NCI-H2029 (cell line): ENCODE results near the gene ALCAM.

ENCODE experiments used
- DNase-seq: peaks from one replicate; lab custom pipeline; 2025; lab: John Stamatoyannopoulos, UW

Gene ALCAM

DNA sequence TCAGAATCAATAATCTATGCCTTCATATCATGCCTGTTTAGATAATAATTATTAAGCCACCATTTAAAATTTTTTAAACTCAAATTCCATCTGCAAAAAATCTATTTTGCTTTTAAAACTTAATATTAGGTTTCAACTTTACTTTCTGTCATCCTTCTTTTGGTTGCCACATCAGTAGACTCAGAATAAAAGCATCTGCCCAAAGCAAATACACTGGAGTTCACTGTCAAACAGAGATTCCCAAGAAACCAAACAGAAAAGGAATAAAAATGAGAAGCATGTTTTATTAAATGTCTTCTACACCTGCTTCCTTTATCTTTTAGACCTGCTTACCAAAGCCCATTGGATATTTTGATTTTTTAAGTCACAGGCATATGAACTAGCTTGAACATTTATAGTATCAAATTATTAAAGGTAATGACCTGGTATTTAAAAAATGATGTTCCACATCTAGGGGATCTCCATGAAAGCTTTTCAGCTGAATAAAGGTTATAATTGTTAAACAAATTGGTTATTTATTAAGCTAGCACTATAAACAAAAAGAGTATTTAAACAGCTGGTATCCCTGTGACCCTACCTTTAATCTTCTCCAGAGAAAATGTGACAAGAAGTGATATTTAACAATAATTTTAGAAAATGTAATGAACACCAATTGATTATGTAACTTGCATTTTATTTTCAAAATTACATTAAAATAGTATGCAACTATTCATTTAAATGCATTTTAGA, 62.5 kb downstream of the ALCAM start:
- no peak for DNase-seq

DNA sequence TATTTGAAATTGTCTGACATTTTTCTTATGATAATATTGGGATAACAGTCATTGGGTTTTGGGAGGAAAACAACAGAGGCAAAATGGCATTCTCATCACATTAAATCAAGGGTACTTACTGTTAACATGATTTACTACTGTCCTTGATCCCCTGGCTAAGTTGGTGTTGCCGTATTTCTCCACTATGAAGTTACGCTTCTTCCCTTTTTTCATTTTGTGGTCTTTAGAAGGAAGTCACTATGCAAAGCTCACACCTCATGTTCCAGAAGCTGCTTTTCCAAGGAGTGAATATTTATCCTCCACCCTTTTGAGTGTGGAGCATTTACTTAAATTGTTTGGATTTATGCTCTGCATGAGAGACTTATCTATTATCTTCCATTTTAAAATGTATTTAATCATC, 63.7 kb downstream of the ALCAM start:
- no peak for DNase-seq

DNA sequence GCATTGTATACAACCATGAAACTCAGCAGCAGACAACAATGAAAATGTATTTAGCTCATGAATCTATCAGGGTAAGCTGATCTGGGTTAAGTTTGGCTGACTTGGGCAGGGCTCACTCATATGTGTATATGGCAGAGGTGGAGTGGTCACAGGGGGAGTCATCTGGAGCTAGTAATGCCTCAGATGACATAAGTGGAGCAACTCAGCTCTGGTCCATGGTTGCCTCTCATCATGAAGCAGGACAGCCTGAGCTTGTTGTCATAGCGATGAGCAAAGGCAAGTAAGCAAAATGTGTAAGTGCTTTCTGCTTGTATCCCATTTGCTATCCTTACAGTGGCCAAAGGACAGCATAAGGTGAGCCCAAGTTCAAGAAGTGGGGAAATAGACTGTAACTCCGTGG, 64.5 kb downstream of the ALCAM start:
- no peak for DNase-seq

DNA sequence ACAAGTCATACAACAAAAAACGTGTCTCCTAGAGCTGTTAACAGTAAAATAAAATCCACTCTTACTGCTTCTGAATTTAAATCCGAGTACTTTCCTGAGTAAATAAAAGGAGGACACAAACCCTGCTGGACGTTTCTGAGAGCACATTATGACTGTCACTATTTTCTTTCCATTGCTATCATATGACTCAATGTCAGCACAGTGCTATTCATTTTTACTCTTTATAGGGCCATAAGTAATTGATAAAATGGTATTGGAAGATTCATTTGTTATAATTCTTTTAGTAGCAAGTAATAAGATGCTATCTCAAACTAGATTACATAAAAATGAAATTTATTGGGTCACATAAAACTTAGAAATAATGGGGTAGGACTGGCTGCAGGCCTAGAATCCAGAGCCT, 68.6 kb downstream of the ALCAM start:
- no peak for DNase-seq

DNA sequence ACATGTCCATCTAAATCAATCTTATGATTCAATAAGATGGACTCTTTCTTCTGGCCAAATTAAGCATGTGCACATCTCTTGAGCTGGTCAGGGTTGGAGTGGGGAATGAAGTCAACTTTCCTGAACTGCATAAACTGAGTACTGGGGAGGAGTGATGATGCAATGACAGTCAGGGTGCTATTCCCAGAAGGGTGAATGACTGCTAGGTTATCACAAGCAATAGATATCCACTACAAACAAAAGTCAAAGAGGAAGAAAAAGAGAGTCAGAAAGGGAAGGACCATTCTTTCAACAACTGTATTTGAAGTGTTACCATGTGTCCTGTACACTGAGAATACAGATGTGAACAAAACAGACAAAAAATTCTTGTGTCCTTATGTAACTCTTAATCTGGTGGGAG, 70.0 kb downstream of the ALCAM start:
- no peak for DNase-seq

DNA sequence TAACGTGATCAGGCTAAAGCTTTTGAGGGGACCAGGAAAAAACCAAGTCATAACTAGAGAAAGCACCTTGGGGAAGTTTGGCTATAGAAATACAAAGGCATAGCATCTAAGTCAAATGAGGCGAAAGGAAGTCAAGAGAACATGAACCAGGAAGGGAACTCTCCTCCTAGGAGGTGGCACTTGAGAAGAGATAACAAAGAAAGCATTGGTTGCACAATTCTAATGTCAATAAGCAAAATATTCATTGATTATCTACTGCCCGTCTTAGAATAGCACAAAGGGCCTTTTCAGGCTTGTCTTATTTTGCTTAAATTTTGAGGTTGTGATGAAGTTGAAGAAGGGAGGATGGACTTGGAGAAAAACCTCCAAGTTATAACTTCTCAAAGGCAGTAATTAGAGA, 73.4 kb downstream of the ALCAM start:
- no peak for DNase-seq

DNA sequence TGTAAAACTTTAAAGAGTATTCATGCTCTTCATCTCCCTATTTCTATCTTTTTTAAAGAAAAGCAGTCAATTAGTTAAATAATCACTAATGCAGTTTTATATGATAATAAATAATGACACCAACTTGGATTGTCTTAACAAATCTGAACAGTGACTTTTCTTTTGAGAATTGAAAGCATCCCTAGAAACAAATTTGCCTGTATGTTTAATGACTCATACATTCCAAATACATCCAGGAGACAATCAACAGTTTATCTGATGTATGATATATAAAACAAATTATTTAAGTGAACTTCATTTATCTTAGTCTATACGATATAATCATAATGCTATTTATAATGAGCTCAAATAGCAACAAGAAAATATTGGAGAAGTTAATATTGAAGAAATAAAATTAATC, 78.0 kb downstream of the ALCAM start:
- DNase-seq: no peak

DNA sequence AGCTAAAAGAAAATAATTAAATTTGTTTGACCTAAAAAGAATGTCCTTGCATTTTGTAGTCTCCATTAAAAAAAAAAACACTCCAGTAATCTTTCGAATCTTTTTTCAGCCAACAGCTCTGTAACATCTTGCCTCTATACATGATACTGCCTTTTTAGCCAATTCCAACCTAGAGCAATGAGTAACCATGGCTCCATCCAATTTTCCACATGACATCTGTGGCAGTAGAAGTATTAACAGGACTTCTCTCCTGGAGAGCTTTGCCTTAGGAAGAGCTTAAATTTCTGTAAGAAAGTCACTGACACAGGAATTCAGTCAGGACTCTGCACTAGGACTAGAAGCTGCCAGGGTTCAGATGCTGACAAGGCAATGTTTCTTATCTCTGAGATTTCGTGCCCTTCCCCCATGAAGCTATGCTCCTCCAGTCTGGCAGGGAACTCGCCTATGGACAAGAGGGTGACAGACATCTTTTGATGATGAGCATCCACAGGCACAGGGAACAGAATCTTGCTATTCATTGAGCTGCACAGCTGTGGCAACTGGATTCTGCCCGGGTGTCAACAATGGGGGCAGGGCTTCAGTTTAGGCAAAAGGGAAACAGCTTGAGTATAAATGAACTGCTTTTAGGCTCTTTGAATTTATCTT, 81.8 kb downstream of the ALCAM start:
- no peak for DNase-seq

DNA sequence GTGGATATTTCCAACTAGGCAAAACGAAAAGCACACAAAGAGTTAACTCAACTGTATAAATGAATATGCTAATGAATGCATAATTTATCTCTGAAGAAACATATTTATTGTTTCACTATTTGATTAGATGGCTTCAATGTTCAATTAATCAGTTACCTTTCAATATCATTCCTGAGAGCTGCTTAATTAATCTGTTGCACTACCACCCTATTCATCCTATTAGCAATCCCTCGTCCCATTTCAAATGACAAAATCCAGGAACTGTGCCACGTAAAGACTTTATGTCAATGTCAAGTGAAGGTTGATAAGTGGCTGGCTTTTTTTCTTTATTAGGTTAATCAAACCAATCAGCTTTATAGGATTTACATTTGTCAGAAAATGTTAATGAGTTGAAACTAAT, 82.7 kb downstream of the ALCAM start:
- DNase-seq: no peak

DNA sequence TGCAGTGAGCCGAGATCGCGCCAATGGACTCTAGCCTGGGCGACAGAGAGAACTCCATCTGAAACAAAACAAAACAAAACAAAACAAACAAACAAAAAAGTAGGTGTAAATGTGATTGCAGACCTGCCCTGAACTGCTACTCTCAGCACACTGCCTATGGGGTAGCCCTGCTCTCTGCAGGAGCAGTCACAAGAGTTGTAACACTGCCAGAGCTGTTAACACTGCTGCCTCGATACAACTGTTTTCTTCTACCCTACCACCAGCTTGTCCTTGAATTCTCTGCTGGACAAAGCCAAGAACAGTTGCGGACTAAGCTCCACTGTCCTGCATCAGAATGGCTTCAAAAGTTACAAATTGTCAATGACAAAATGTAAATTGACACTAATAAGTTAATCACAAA, 89.3 kb downstream of the ALCAM start:
- no peak for DNase-seq

DNA sequence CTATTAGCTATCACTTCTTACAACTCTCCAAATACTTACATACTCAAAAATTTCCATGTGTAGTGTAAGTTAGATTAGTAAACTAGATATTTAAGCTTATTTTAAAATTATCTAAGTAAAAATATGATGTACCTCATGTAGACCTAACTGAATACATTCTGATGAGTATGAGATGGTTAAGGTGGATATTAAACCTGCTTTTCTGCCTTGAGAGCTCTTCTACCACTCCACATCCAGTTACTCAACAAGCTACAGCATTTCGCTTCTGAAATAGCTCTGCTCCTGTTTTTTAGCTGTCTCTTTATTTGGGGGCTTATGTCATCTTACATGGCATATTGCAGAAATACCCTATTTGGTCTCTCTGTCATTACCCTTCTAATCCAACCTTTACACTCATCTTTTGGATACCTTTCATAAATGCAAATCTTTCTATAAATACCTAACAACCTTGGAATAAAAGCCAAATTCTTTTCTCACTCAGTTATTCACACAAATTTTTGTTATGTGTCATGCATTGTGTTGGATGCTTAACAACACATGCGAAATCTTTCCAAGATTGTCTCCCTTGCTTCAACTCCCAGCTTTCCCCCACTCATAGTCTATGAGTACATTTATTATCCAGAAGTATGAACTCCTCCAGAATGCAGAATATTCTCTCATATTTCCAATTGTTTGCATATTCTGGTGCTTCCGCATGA, 92.0 kb downstream of the ALCAM start:
- DNase-seq: no peak

DNA sequence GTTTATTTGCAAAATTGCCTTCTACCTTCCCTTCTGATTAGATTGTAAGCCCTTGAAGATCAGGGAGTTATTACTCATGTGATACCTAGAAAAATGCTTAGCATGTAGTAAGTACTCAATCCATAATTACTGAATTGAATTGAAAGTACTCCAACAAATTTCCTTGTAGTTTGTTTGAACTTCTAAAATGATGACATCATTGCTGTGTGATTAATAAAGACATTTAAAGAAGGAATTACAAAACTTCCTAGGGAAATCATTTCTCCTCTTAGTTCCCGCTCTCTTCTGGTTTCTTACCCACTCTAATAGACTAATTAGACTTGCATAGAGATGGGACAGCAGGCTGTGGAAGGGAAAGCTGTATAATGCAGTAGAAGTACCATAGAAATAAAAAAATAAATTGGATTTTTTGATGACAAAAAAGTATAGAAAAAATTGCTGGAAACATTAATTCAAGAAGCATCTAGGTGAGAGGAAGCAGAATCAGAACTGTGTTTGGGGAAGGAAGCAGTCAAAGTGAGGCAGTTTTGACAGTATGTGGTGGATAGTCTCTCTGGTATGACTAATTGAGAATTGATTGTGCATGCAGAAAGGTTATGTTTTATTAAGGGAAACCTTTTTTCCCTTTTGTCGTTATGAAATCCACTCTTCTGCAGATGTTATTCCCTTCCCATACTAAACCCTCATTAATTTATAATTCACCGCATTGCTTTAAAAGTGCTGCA, 93.0 kb downstream of the ALCAM start:
- no peak for DNase-seq

DNA sequence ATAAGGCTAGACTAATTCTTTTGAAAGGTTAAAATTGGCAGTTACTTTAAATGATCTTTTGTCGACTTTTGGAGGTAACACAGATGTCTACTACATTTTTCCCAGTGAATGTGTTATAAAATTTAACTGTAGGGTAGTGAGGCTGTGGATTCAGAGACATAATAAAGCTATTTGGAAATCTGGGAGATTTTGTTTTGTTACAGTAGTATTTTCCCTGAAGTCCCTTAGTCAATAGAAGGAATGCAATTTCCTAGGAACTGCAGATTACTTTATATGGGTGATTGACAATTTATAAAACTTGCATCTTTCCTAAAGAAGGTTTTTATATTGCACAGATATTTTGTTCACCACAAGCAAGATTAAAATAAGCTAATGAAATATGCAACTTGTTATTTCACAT, 96.9 kb downstream of the ALCAM start:
- no peak for DNase-seq

DNA sequence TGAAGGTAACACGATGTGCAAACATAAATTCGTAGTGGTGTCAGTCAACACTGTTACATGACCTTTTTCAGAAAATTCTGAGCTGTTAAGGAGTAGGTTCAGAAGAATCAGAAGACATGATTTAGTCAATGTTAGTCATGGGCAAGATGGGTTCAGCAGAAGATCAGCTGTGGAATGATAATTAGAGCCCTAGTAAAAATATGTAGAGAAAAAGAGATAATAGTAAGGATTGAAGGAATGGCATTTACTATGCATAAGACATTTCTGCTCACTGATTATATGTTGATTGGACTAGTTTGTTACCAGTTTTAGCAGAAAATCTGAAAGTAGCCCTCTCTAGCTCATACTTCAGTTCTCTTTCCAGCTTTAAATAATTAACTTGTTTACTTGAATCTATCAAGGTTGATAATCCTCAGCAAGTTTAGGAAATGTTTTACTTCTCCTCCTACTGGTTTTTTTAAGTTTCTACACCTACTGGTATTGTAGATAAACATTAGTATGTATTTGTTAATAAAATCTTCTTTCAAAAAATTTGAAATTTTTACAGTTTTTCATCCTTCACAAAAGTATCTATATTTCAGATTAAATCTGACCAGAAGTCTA, 98.6 kb downstream of the ALCAM start:
- DNase-seq: no peak

DNA sequence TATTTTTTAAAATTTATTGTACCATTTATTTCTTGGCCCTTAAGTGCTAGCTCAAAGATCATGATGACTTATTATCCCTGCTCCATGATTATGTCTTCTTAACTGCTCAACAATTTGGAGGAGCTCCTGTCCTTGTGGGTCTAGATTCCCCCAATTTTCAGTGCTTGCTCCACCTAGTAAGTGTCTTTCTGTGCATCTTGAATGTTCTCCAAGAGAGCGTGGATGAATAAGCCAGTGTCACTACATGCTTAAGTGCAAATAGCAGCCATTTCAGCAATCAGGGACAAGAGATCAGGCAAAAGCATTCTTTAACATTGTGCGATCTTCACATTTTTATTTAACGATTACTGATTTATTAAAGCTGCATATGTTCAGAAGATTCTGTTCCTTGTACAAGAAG, 99.4 kb downstream of the ALCAM start:
- no peak for DNase-seq

DNA sequence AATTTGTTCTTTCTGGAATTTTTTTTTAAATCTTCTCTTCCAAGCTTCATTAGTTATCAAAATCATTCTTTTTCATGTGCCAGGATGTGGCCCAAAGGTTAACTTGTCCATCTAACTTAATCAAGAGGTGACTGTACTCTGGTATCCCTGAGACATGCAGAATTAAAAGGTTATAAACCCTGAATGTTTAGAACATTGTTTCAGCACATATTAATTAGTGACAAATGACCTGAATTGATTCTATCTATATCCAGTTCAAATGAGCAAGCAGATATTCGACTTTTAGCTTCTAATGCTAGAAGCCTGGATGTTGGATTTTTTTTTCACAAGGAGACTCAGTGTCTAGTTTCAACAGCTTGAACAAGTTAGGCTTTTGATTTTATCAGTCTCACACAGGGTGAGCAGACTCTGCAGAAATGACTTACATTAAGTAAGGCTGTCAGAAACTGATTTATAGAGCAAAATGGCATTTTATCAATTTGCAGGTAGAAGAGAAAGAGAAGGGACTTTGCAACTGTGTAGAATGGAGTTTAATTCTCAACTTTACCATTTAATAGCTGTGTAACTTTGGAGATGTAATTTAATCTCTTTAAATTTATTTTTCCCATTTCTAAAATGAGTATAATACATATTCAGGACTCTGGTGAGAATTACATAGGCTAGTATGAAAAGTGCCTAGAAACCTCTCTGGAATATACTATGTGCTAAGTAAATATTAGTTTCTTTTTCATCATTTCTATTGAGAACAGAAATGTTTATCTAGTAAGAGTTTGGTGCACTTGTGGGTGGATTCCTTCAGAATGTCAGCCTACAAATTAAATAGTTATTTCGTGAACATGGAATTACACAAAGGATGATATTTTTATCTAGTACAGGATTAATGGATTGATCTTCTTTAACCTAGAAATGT, 100.0 kb downstream of the ALCAM start:
- no peak for DNase-seq

DNA sequence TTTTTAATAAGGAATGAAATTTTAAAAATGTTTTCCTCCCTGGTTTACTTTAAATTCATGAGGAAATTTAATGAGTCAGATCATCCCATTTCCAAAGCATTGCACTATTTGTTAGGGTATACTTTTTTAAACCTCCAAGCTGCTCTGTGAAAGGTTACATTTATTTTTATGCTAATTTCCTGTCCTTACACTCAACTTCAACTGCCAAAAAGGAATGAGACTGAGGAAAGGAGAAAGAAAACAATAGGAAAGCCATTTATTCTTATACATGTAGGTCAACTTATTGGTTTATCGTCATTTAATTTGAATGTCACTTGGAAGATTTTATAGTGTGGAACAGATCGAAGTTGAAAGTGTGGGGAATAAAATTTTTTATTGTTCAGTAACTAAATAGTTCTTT, 104.1 kb downstream of the ALCAM start:
- DNase-seq: no peak

DNA sequence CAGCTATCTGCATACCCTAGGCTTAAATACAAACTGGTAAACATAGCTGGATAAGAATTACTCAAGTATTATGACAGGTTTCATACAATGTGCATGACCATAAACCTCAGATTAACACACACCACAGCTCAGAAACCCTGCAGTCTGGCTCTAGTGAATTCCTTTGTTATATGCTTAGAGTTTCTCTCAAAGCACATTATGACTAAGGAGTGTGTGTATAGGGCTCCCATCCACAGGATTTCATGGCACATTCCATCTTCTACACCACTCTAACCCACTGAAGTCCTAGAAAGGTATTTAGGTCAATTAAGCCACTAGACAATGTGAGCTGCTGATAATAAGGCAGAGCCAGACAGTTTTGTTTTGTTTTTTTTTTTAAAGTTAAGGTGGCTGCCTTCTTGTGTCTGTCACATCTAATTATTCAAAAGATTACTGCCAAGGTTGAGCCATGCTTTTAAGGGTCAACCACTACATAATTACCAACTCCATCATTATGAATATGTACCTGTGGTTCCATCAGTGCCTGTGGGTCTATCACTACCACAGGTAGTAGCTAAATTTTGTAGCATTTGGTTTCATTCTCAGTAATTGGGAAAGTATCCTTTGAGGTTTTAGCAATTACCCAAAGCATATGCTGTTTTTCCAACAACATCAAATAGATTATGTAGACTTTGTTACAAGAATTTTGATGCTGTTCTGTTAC, 107.0 kb downstream of the ALCAM start:
- DNase-seq: no peak

DNA sequence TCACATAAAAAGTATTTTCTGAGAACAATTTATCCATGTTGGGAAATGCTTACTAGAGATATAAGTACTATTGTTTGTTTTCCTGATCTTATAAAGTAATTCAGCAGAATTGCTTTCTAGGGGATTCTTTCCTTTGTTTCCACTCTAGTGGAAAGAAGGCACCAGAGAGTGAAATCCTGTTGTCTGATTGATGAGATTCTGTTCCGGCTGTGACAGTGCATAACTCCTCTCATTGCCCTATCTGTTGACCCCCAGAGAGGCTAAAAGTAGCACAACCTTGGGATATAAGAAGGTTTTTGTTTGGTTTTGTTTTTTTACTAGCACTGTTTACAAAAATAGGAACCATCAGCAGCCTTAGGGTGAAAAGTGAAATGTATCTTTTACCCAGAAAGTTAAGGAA, 114.1 kb downstream of the ALCAM start:
- no peak for DNase-seq

DNA sequence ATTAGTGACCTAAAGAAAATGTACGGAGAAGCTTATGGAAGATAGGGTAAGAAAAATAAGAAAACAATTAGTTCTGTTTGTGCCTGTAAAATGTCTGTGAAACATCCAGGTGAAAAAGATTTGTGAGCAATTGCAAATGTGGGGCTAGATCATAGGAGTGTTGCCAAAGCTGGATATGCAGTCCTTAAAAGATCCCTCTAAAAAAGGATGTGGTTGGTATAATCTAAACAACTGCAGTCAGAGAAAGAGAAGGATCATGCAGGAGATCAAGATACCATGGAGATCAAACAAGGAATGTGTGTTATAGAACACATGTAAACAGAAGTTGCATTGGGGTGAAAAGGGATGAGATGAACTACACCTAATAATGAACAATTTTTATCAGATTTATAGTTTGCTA, 116.8 kb downstream of the ALCAM start:
- no peak for DNase-seq

DNA sequence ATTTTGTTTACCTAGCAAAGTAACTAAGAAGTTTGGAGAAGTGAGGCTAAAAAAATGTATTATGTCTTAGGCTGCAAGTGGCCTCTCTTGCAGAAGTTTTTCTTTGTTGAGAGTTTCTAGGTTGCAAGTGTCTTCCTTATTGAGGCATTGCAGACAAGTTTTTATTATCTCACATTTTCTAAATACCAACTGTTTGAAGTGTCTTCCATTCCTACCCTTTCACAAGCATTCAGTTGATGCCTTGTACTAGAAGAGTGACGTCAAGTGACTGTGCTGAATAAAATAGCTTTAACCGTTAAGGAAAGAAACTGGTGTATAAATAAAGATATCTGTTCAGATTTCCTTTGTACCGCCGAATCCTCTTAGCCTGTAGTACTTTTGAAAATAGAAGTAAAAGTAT, 123.3 kb downstream of the ALCAM start:
- no peak for DNase-seq
